Endodermal cell (in vitro differentiated cells): ENCODE data around the gene NCK2. TPM values are rescaled to one million over a fixed set of nuclear protein-coding genes. Genes with fewer than 3 reads are reported as not detected.

Source experiments
- DNase-seq: peaks from one replicate; pipeline ENCODE4 v3.0.0-alpha.2; 2017
- H3K27ac ChIP-seq: 2 replicates; pipeline ENCODE4 v1.5.1; 2013; ENCODE audit warnings: mild to moderate bottlenecking, low read depth, low read length, moderate library complexity
- H3K27me3 ChIP-seq: 2 replicates; pipeline ENCODE4 v1.6.1; 2013; ENCODE audit warnings: mild to moderate bottlenecking, low read length, moderate library complexity; ENCODE audit not compliant: insufficient read depth, control insufficient read depth, poor library complexity, severe bottlenecking
- H3K36me3 ChIP-seq: 2 replicates; pipeline ENCODE4 v1.7.0; 2013; ENCODE audit warnings: mild to moderate bottlenecking, low read length, moderate library complexity; ENCODE audit not compliant: control insufficient read depth, insufficient read depth
- H3K4me1 ChIP-seq: one replicate; pipeline ENCODE4 v1.7.0; 2013; ENCODE audit warnings: low read length; ENCODE audit not compliant: control insufficient read depth, insufficient read depth
- H3K4me3 ChIP-seq: 2 replicates; pipeline ENCODE4 v1.5.1; 2013; ENCODE audit warnings: mild to moderate bottlenecking, low read length, moderate library complexity
- H3K9ac ChIP-seq: 2 replicates; pipeline ENCODE4 v1.6.1; 2013; ENCODE audit warnings: mild to moderate bottlenecking, low read length, moderate library complexity; ENCODE audit not compliant: poor library complexity, severe bottlenecking; ENCODE audit errors: extremely low read depth
- H3K9me3 ChIP-seq: 2 replicates; pipeline ENCODE4 v1.6.1; 2013; ENCODE audit warnings: mild to moderate bottlenecking, low read length, moderate library complexity; ENCODE audit not compliant: control insufficient read depth
- H3K27ac Mint-ChIP-seq: 2 replicates; pipeline ENCODE4 v1.8.0; 2020; ENCODE audit warnings: mixed read lengths
- H3K27me3 Mint-ChIP-seq: 2 replicates; pipeline ENCODE4 v1.8.0; 2021; ENCODE audit warnings: mild to moderate bottlenecking, mixed read lengths; ENCODE audit not compliant: insufficient read depth
- H3K36me3 Mint-ChIP-seq: 2 replicates; pipeline ENCODE4 v1.8.0; 2020; ENCODE audit warnings: low read depth, mixed read lengths
- H3K4me1 Mint-ChIP-seq: 2 replicates; pipeline ENCODE4 v1.8.0; 2020; ENCODE audit warnings: mixed read lengths
- H3K4me3 Mint-ChIP-seq: 2 replicates; pipeline ENCODE4 v1.8.0; 2020; ENCODE audit warnings: mild to moderate bottlenecking, moderate library complexity, mixed read lengths
- H3K9me3 Mint-ChIP-seq: 2 replicates; pipeline ENCODE4 v1.8.0; 2020; ENCODE audit warnings: mild to moderate bottlenecking, mixed read lengths
- CTCF ChIP-seq: fragments of 200-600 bp; sonication (generic); conservative IDR thresholded peaks from 2 replicates; pipeline ENCODE4 v1.5.0; 2021; ENCODE audit warnings: antibody characterized with exemption, mild to moderate bottlenecking
- WGBS, 2 experiments: methylation state at CpG; one replicate each; pipeline versions ENCODE4 v1.1.5 to v1.1.7; 2013; ENCODE audit warnings: missing lambda C conversion rate in 2 of 2, mixed read lengths in 1 of 2; ENCODE audit not compliant: insufficient coverage in 1 of 2, insufficient read length in 1 of 2; 5-methylcytosine and 5-hydroxymethylcytosine counted together
- total RNA-seq, 2 donors: library from RNA; stranded (reverse); fragmentation: NEBNext Ultra II Directional in 1 of 2; extraction: Animal tissue kit (Norgen Biotek cat#: 25700) in 1 of 2; gene quantifications; 2 replicates in 1 of 2; 3 replicates in 1 of 2; pipeline ENCODE4 v1.2.1, GENCODE V29; 2021

Gene NCK2
- total RNA-seq, 2 donors from 2014 or later, result 58.9 to 63.8 TPM

GRCh38 chr2:105711394-105711793 is 33.3 kb upstream of the NCK2 start:
- Histone ChIP-seq H3K4me3 (no peak overlapping the region), H3K9me3 (no peaks in the 10 kb centered on the region), H3K27ac (no peak overlapping the region), H3K9ac (no peak overlapping the region), H3K36me3 (no peaks in the 10 kb centered on the region), H3K4me1 (peaks cover 17% of the 10 kb centered on the region), H3K27me3 (peaks cover 9% of the 10 kb centered on the region)
- H3K36me3 Mint-ChIP-seq, result no peaks in the 10 kb centered on the region
- H3K27ac Mint-ChIP-seq, result no peak overlapping the region
- H3K4me3 Mint-ChIP-seq, result no peak overlapping the region
- H3K4me1 Mint-ChIP-seq, result peaks cover 39% of the 10 kb centered on the region
- DNase-seq, result no peak
- H3K9me3 Mint-ChIP-seq, result no peaks in the 10 kb centered on the region
- TF ChIP-seq CTCF, result no peak
- H3K27me3 Mint-ChIP-seq, result peaks cover 49% of the 10 kb centered on the region

GRCh38 chr2:105712166-105712915 is 32.4 kb upstream of the NCK2 start:
- H3K36me3 ChIP-seq, result no peaks in the 10 kb centered on the region
- Mint-ChIP-seq H3K9me3 (no peaks in the 10 kb centered on the region), H3K27me3 (peaks cover 51% of the 10 kb centered on the region), H3K27ac (no peak overlapping the region), H3K4me1 (peaks cover 39% of the 10 kb centered on the region), H3K4me3 (no peak overlapping the region), H3K36me3 (no peaks in the 10 kb centered on the region)
- H3K27me3 ChIP-seq, result peaks cover 9% of the 10 kb centered on the region
- 69 to 72% methylated on average over 5 of the region's 5 CpGs for WGBS, 2 experiments
- H3K9me3 ChIP-seq, result no peaks in the 10 kb centered on the region
- peaks cover 17% of the 10 kb centered on the region for H3K4me1 ChIP-seq
- no peak overlapping the region for H3K9ac ChIP-seq
- no peak overlapping the region for H3K27ac ChIP-seq
- no peak for TF ChIP-seq CTCF
- DNase-seq, result no peak
- no peak overlapping the region for H3K4me3 ChIP-seq

GRCh38 chr2:105712981-105713596 is 31.6 kb upstream of the NCK2 start:
- Mint-ChIP-seq H3K9me3 (no peaks in the 10 kb centered on the region), H3K4me3 (no peak overlapping the region), H3K4me1 (peaks cover 39% of the 10 kb centered on the region), H3K27ac (no peak overlapping the region), H3K27me3 (peaks cover 49% of the 10 kb centered on the region), H3K36me3 (no peaks in the 10 kb centered on the region)
- WGBS, 2 experiments, result 90 to 100% methylated on average over 4 to 6 of the region's 6 CpGs
- Histone ChIP-seq H3K9ac (no peak overlapping the region), H3K27me3 (peaks cover 9% of the 10 kb centered on the region), H3K27ac (no peak overlapping the region), H3K4me1 (peaks cover 17% of the 10 kb centered on the region), H3K4me3 (no peak overlapping the region), H3K36me3 (no peaks in the 10 kb centered on the region), H3K9me3 (no peaks in the 10 kb centered on the region)
- no peak for DNase-seq
- TF ChIP-seq CTCF, result no peak
